HepG2 (cell line): ENCODE results near the gene GRAMD2A. TPM values are rescaled to one million over a fixed set of nuclear protein-coding genes. Genes with fewer than 3 reads are reported as not detected.

ENCODE experiments used
- ATAC-seq: fragments of 200-7000 bp; cut with Tn5 transposase; 3 replicates; pipeline ENCODE4 v1.9.1; 2020; ENCODE audit warnings: mild to moderate bottlenecking, moderate library complexity
- BruUV-seq: library from RNA; stranded (reverse); fragments of 400-500 nt; replicated peaks from 2 replicates; lab custom pipeline; 2021; lab: Mats Ljungman, UMichigan
- CTCF ChIA-PET: fragments of 300-600 bp; formaldehyde crosslinking; extraction: SDS; loops from one replicate; lab custom pipeline; 2021; ENCODE audit warnings: low total read pairs, inconsistent platforms, low intra/inter-chr PET ratio; lab: Yijun Ruan, JAX
- POLR2A ChIA-PET: fragments of 350-600 bp; sonication (Branson Sonifier 250); formaldehyde crosslinking; loops from one replicate; lab custom pipeline; 2020; ENCODE audit warnings: antibody characterized with exemption, inconsistent platforms; lab: Yijun Ruan, JAX
- DNase-seq: peaks from one replicate; pipeline ENCODE4 v3.0.0-alpha.2; 2015; ENCODE audit warnings: low spot score
- FAIRE-seq: peaks from 3 replicates; lab custom pipeline; 2011; peaks lifted over from hg19 to GRCh38; lab: Jason Lieb, UNC
- H2AFZ ChIP-seq: one replicate; pipeline ENCODE4 v1.6.1; 2011; ENCODE audit warnings: low read length, inconsistent platforms
- H3K27ac ChIP-seq: fragments of 300-600 bp; 3 replicates; pipeline ENCODE4 v1.8.0; 2011; ENCODE audit warnings: mixed run types, mild to moderate bottlenecking, mixed read lengths, low read length, inconsistent platforms; ENCODE audit not compliant: insufficient read depth; ENCODE audit errors: extremely low read length
- H3K27me3 ChIP-seq, 2 experiments: fragments of 200-600 bp in 1 of 2; 2 replicates in 1 of 2; 3 replicates in 1 of 2; pipeline versions ENCODE4 v1.6.0 to v1.8.0; 2011; ENCODE audit warnings: low read length in 2 of 2, mild to moderate bottlenecking in 2 of 2, moderate library complexity in 2 of 2, inconsistent platforms in 1 of 2; ENCODE audit not compliant: insufficient read depth in 2 of 2, control insufficient read depth in 1 of 2
- H3K36me3 ChIP-seq, 2 experiments: fragments of 200-600 bp in 1 of 2; replicated peaks in 1 of 2; 2 replicates in 1 of 2; 3 replicates in 1 of 2; pipeline versions ENCODE4 v1.5.1 to v1.8.0; 2011; ENCODE audit warnings: low read length in 2 of 2, inconsistent platforms in 1 of 2; ENCODE audit not compliant: insufficient read depth in 2 of 2, control insufficient read depth in 1 of 2
- H3K4me1 ChIP-seq: 2 replicates; pipeline ENCODE4 v1.5.1; 2012; ENCODE audit warnings: low read length, inconsistent platforms; ENCODE audit not compliant: insufficient read depth
- H3K4me2 ChIP-seq: 2 replicates; pipeline ENCODE4 v1.6.0; 2011; ENCODE audit warnings: low read depth, low read length, inconsistent platforms
- H3K4me3 ChIP-seq, 3 experiments: fragments of 200-600 bp in 1 of 3; sonication (generic), shearing (Covaris generic) in 1 of 3; replicated peaks in 1 of 3; 2 replicates each; pipeline ENCODE4 v1.5.1; 2011 to 2016; ENCODE audit warnings: low read length in 3 of 3, inconsistent platforms in 2 of 3, low read depth in 2 of 3, mild to moderate bottlenecking in 2 of 3, control low read depth in 1 of 3, mixed read lengths in 1 of 3; ENCODE audit not compliant: insufficient read depth in 1 of 3
- H3K79me2 ChIP-seq: one replicate; pipeline ENCODE4 v1.6.1; 2011; ENCODE audit warnings: low read length, inconsistent platforms; ENCODE audit not compliant: insufficient read depth
- H3K9ac ChIP-seq: 2 replicates; pipeline ENCODE4 v1.6.0; 2011; ENCODE audit warnings: mild to moderate bottlenecking, low read depth, low read length, inconsistent platforms; ENCODE audit not compliant: insufficient read depth
- H3K9me3 ChIP-seq: 2 replicates; pipeline ENCODE4 v1.5.1; 2012; ENCODE audit warnings: mild to moderate bottlenecking, low read length
- H4K20me1 ChIP-seq: 2 replicates; pipeline ENCODE4 v1.6.0; 2011; ENCODE audit warnings: inconsistent platforms, mild to moderate bottlenecking, low read length, moderate library complexity; ENCODE audit not compliant: insufficient read depth
- ATRX ChIP-seq: sonication (generic); formaldehyde crosslinking; IDR thresholded peaks from 2 replicates; pipeline ENCODE4 v1.4.0; 2020; ENCODE audit warnings: missing genetic modification reagents, borderline replicate concordance
- CEBPG ChIP-seq: IDR thresholded peaks from 2 replicates; pipeline ENCODE4 v1.6.1; 2016
- IRF2 ChIP-seq: IDR thresholded peaks from 2 replicates; pipeline ENCODE4 v1.6.1; 2018; ENCODE audit warnings: missing genetic modification reagents, missing compliant biosample characterization
- RFX3 ChIP-seq: IDR thresholded peaks from 2 replicates; pipeline ENCODE4 v1.6.1; 2016; ENCODE audit warnings: missing biosample characterization, missing genetic modification reagents
- SNRNP70 ChIP-seq: fragments of 200-400 bp; formaldehyde crosslinking; IDR thresholded peaks from 2 replicates; pipeline ENCODE4 v1.6.1; 2017; ENCODE audit warnings: mild to moderate bottlenecking, low read depth, low read length, moderate library complexity
- SP1 ChIP-seq, 2 experiments: fragments of 450-650 bp in 1 of 2; sonication (generic) in 1 of 2; formaldehyde crosslinking in 1 of 2; IDR thresholded peaks; 2 replicates each; pipeline versions ENCODE4 v1.4.0 to v1.6.1; 2016 to 2020; ENCODE audit warnings: missing genetic modification reagents in 1 of 2
- SP140L ChIP-seq: sonication (generic); formaldehyde crosslinking; IDR thresholded peaks from 2 replicates; pipeline ENCODE4 v1.4.0; 2020; ENCODE audit warnings: missing genetic modification reagents, borderline replicate concordance
- TCF12 ChIP-seq, 2 experiments: fragments of 450-650 bp in 1 of 2; sonication (generic) in 1 of 2; formaldehyde crosslinking in 1 of 2; IDR thresholded peaks; 2 replicates each; pipeline versions ENCODE4 v1.6.1 to v1.8.0; 2017 to 2022; ENCODE audit warnings: antibody characterized with exemption in 1 of 2, mild to moderate bottlenecking in 1 of 2, missing genetic modification reagents in 1 of 2, moderate library complexity in 1 of 2
- ZNF674 ChIP-seq: sonication (generic); formaldehyde crosslinking; IDR thresholded peaks from 2 replicates; pipeline ENCODE4 v1.5.0; 2020; ENCODE audit warnings: low read depth, mild to moderate bottlenecking, missing genetic modification reagents
- WGBS: methylation state at CpG from one replicate; pipeline ENCODE4 v1.1.6; 2017; ENCODE audit warnings: low lambda C conversion rate; 5-methylcytosine and 5-hydroxymethylcytosine counted together
- in situ Hi-C: cut with HindIII; loops from 2 replicates; pipeline ENCODE4 v1.10.0; 2017; ENCODE audit warnings: low pct_unique_long_range_greater_than_20kb; ENCODE audit not compliant: extremely low pct_ligation_motif_present
- intact Hi-C: fragments of 100-400 bp; cut with micrococcal nuclease; formaldehyde crosslinking; loops from one replicate; pipeline ENCODE4 v1.10.0; 2022; ENCODE audit not compliant: unreplicated experiment
- polyA plus RNA-seq, 8 experiments: library from polyadenylated mRNA; depleted of rRNA in 3 of 8; stranded (reverse) in 7 of 8; unstranded in 1 of 8; fragments of >200 nt; fragmentation: Illumina TruSeq in 4 of 8; extraction: Trizol in 4 of 8; gene quantifications; 2 replicates each; pipeline versions ENCODE4 v1.2.1 to v1.2.3, GENCODE V29; 2011 to 2016; ENCODE audit warnings: low read depth in 4 of 8, missing spikeins in 1 of 8, mixed read lengths in 1 of 8; ENCODE audit not compliant: insufficient read depth in 1 of 8
- total RNA-seq, 5 experiments: library from RNA; depleted of rRNA; stranded (reverse); fragments of >200 nt; fragmentation: Illumina TruSeq; extraction: Trizol; gene quantifications; 2 replicates each; pipeline ENCODE4 v1.2.3, GENCODE V29; 2016; ENCODE audit warnings: low read depth in 1 of 5
- TF ChIP-seq, protein P1 (sequence below): sonication (generic); formaldehyde crosslinking; IDR thresholded peaks from 2 replicates; pipeline ENCODE4 v1.5.1; 2020; ENCODE audit warnings: mild to moderate bottlenecking, missing genetic modification reagents, moderate library complexity
- TF ChIP-seq, protein P2 (sequence below): sonication (generic); formaldehyde crosslinking; IDR thresholded peaks from 2 replicates; pipeline ENCODE4 v1.5.1; 2020; ENCODE audit warnings: missing genetic modification reagents, mild to moderate bottlenecking, borderline replicate concordance
- TF ChIP-seq, protein P3 (sequence below): sonication (generic); formaldehyde crosslinking; IDR thresholded peaks from 2 replicates; pipeline ENCODE4 v1.4.0; 2020; ENCODE audit warnings: low read depth, mild to moderate bottlenecking, missing genetic modification reagents

GRAMD2A gene
- total and polyA plus RNA-seq, 2 of the 13 experiments (the other 11 are each of a cell fraction or from before 2014, with no cell fraction given): 0.04 TPM; not detected in 1

DNA sequence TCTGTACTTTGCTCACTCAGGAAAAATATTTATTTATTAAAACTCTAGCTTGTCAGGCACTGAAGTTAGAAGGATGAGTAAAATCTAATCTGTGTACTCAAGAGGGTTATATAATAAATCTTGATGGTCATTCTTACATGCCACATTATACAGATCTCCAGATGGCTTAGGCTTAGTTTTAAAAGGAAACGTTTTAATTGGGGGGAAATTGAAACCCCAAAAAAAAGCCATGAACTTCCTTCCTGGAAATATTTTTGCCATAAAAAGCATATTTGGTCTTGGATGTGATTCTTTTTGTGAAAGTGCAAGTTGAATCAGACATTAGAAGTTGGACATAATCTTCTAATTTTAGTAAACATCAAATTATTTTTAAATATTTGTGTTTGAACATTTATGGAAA, 73.4 kb downstream of the GRAMD2A start:
- H2AFZ ChIP-seq: no peak overlapping the region
- H3K9ac ChIP-seq: no peak overlapping the region
- no TSS peak for BruUV-seq
- H3K9me3 ChIP-seq: no peaks in the 10 kb centered on the region
- FAIRE-seq (no peak), DNase-seq (no peak)
- H3K4me1 ChIP-seq: peaks cover 7% of the 10 kb centered on the region; the same call in 1 of the 2 replicates
- no peaks in the 10 kb centered on the region for H4K20me1 ChIP-seq
- no peak overlapping the region for H3K4me3 ChIP-seq
- intact Hi-C loops (no loop called here), in situ Hi-C loops (no loop called here)
- POLR2A ChIA-PET: no interaction called here
- H3K27ac ChIP-seq: no peak overlapping the region
- 20% methylated on average over 1 of the region's 1 CpG for WGBS
- no peak for TF ChIP-seq SP140L (CRISPR knock-in tag)
- no peak for TF ChIP-seq SNRNP70
- TF ChIP-seq, protein P1, sequence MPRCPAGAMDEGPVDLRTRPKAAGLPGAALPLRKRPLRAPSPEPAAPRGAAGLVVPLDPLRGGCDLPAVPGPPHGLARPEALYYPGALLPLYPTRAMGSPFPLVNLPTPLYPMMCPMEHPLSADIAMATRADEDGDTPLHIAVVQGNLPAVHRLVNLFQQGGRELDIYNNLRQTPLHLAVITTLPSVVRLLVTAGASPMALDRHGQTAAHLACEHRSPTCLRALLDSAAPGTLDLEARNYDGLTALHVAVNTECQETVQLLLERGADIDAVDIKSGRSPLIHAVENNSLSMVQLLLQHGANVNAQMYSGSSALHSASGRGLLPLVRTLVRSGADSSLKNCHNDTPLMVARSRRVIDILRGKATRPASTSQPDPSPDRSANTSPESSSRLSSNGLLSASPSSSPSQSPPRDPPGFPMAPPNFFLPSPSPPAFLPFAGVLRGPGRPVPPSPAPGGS: no peak
- TF ChIP-seq RFX3: no peak
- no peak for TF ChIP-seq ATRX (CRISPR knock-in tag)
- TF ChIP-seq, protein P2, sequence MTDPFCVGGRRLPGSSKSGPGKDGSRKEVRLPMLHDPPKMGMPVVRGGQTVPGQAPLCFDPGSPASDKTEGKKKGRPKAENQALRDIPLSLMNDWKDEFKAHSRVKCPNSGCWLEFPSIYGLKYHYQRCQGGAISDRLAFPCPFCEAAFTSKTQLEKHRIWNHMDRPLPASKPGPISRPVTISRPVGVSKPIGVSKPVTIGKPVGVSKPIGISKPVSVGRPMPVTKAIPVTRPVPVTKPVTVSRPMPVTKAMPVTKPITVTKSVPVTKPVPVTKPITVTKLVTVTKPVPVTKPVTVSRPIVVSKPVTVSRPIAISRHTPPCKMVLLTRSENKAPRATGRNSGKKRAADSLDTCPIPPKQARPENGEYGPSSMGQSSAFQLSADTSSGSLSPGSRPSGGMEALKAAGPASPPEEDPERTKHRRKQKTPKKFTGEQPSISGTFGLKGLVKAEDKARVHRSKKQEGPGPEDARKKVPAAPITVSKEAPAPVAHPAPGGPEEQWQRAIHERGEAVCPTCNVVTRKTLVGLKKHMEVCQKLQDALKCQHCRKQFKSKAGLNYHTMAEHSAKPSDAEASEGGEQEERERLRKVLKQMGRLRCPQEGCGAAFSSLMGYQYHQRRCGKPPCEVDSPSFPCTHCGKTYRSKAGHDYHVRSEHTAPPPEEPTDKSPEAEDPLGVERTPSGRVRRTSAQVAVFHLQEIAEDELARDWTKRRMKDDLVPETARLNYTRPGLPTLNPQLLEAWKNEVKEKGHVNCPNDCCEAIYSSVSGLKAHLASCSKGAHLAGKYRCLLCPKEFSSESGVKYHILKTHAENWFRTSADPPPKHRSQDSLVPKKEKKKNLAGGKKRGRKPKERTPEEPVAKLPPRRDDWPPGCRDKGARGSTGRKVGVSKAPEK (CRISPR knock-in tag): no peak
- TF ChIP-seq CEBPG: no peak
- TF ChIP-seq, protein P3, sequence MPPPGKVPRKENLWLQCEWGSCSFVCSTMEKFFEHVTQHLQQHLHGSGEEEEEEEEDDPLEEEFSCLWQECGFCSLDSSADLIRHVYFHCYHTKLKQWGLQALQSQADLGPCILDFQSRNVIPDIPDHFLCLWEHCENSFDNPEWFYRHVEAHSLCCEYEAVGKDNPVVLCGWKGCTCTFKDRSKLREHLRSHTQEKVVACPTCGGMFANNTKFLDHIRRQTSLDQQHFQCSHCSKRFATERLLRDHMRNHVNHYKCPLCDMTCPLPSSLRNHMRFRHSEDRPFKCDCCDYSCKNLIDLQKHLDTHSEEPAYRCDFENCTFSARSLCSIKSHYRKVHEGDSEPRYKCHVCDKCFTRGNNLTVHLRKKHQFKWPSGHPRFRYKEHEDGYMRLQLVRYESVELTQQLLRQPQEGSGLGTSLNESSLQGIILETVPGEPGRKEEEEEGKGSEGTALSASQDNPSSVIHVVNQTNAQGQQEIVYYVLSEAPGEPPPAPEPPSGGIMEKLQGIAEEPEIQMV: no peak
- no peak for TF ChIP-seq TCF12 (IDR thresholded peaks at IDR 0.05)
- TF ChIP-seq TCF12 (CRISPR knock-in tag; IDR thresholded peaks at IDR 0.05): no peak
- no peak for TF ChIP-seq ZNF674 (CRISPR knock-in tag)
- TF ChIP-seq SP1 (IDR thresholded peaks at IDR 0.05): no peak
- TF ChIP-seq SP1 (CRISPR knock-in tag; IDR thresholded peaks at IDR 0.05): no peak
- no peak for TF ChIP-seq IRF2 (CRISPR knock-in tag)
- TF ChIP-seq, all 625 proteins: peak for 0
- CTCF ChIA-PET: no interaction called here
- no peaks in the 10 kb centered on the region for H3K27me3 ChIP-seq
- H3K79me2 ChIP-seq: no peaks in the 10 kb centered on the region
- ATAC-seq: no peak
- no peaks in the 10 kb centered on the region for H3K36me3 ChIP-seq
- no peak overlapping the region for H3K4me2 ChIP-seq
